Liver (tissue), 9 donors: Measurements from ENCODE around the gene FZD10. TPM values are rescaled to one million over a fixed set of nuclear protein-coding genes. Genes with fewer than 3 reads are reported as not detected.

ENCODE experiments used
- DNase-seq: peaks from one replicate; pipeline ENCODE4 v3.0.0-alpha.2; 2017; ENCODE audit warnings: low spot score
- H3K27ac ChIP-seq, 2 donors: one replicate each; pipeline ENCODE4 v1.7.0; 2013; ENCODE audit warnings: inconsistent platforms in 2 of 2, low read length in 2 of 2, control low read depth in 1 of 2, low read depth in 1 of 2, mild to moderate bottlenecking in 1 of 2
- H3K27me3 ChIP-seq, 4 donors: one replicate each; pipeline versions ENCODE4 v1.6.1 to v1.7.0; 2013; ENCODE audit warnings: low read length in 3 of 4, inconsistent platforms in 1 of 4, mild to moderate bottlenecking in 1 of 4, moderate library complexity in 1 of 4; ENCODE audit not compliant: control insufficient read depth in 4 of 4, insufficient read depth in 4 of 4
- H3K36me3 ChIP-seq, 4 donors: one replicate each; pipeline versions ENCODE4 v1.6.1 to v1.7.0; 2013; ENCODE audit warnings: low read length in 3 of 4, mild to moderate bottlenecking in 3 of 4, low read depth in 1 of 4, moderate library complexity in 1 of 4; ENCODE audit not compliant: control insufficient read depth in 4 of 4, insufficient read depth in 3 of 4
- H3K4me1 ChIP-seq, 4 donors: one replicate each; pipeline versions ENCODE4 v1.6.1 to v1.7.0; 2013; ENCODE audit warnings: low read length in 3 of 4, mild to moderate bottlenecking in 3 of 4, moderate library complexity in 1 of 4; ENCODE audit not compliant: control insufficient read depth in 4 of 4, insufficient read depth in 4 of 4
- H3K4me3 ChIP-seq, 3 donors: one replicate each; pipeline versions ENCODE4 v1.6.1 to v1.7.0; 2013; ENCODE audit warnings: low read length in 3 of 3, control low read depth in 1 of 3, low read depth in 1 of 3, mild to moderate bottlenecking in 1 of 3
- H3K9ac ChIP-seq, 2 donors: one replicate each; pipeline ENCODE4 v1.7.0; 2013; ENCODE audit warnings: low read length in 2 of 2, mild to moderate bottlenecking in 2 of 2, moderate library complexity in 2 of 2, control low read depth in 1 of 2, low read depth in 1 of 2
- H3K9me3 ChIP-seq, 4 donors: one replicate each; pipeline versions ENCODE4 v1.6.1 to v1.7.0; 2013; ENCODE audit warnings: low read length in 3 of 4; ENCODE audit not compliant: control insufficient read depth in 4 of 4
- ATF3 ChIP-seq: IDR thresholded peaks from 2 replicates; pipeline ENCODE4 v1.6.1; 2016; ENCODE audit warnings: antibody characterized with exemption
- CTCF ChIP-seq: fragments of 150-350 bp; IDR thresholded peaks from 2 replicates; pipeline ENCODE4 v1.5.1; 2017; ENCODE audit warnings: improper control_type of control experiment, low read depth, low read length; ENCODE audit not compliant: missing input control
- EGR1 ChIP-seq, 2 donors: IDR thresholded peaks; 2 replicates each; pipeline ENCODE4 v1.6.1; 2016 to 2018; ENCODE audit warnings: antibody characterized with exemption in 2 of 2, low read depth in 2 of 2
- FOXA1 ChIP-seq: IDR thresholded peaks from 2 replicates; pipeline ENCODE4 v1.6.1; 2016; ENCODE audit warnings: antibody characterized with exemption
- FOXA2 ChIP-seq: IDR thresholded peaks from 2 replicates; pipeline ENCODE4 v1.6.1; 2016; ENCODE audit warnings: antibody characterized with exemption
- GABPA ChIP-seq, 2 donors: IDR thresholded peaks in 1 of 2; conservative IDR thresholded peaks in 1 of 2; 2 replicates each; pipeline ENCODE4 v1.6.1; 2016; ENCODE audit warnings: antibody characterized with exemption in 2 of 2, mild to moderate bottlenecking in 1 of 2, moderate library complexity in 1 of 2
- HNF4A ChIP-seq, 2 donors: conservative IDR thresholded peaks; 2 replicates each; pipeline ENCODE4 v1.6.1; 2016; ENCODE audit warnings: antibody characterized with exemption in 2 of 2, mild to moderate bottlenecking in 2 of 2
- HNF4G ChIP-seq: IDR thresholded peaks from 2 replicates; pipeline ENCODE4 v1.6.1; 2016; ENCODE audit warnings: antibody characterized with exemption
- MAX ChIP-seq: IDR thresholded peaks from 2 replicates; pipeline ENCODE4 v1.6.1; 2016; ENCODE audit warnings: antibody characterized with exemption
- NR2F2 ChIP-seq: IDR thresholded peaks from 2 replicates; pipeline ENCODE4 v1.6.1; 2016; ENCODE audit warnings: antibody characterized with exemption
- RAD21 ChIP-seq, 2 donors: IDR thresholded peaks; 2 replicates each; pipeline ENCODE4 v1.6.1; 2016; ENCODE audit warnings: antibody characterized with exemption in 2 of 2, mild to moderate bottlenecking in 2 of 2
- REST ChIP-seq: IDR thresholded peaks from 2 replicates; pipeline ENCODE4 v1.6.1; 2016; ENCODE audit warnings: antibody characterized with exemption, mild to moderate bottlenecking
- RXRA ChIP-seq, 2 donors: IDR thresholded peaks; 2 replicates each; pipeline ENCODE4 v1.6.1; 2017 to 2018; ENCODE audit warnings: antibody characterized with exemption in 2 of 2, mild to moderate bottlenecking in 1 of 2
- SP1 ChIP-seq: IDR thresholded peaks from 2 replicates; pipeline ENCODE4 v1.6.1; 2018; ENCODE audit warnings: antibody characterized with exemption, mild to moderate bottlenecking
- TAF1 ChIP-seq: conservative IDR thresholded peaks from 2 replicates; pipeline ENCODE4 v1.6.1; 2016; ENCODE audit warnings: antibody characterized with exemption, mild to moderate bottlenecking
- YY1 ChIP-seq: IDR thresholded peaks from 2 replicates; pipeline ENCODE4 v1.6.1; 2016; ENCODE audit warnings: antibody characterized with exemption, mild to moderate bottlenecking
- ZBTB33 ChIP-seq: IDR thresholded peaks from 2 replicates; pipeline ENCODE4 v1.6.1; 2016; ENCODE audit warnings: antibody characterized with exemption
- WGBS: extraction: QIAGEN DNeasy Blood & Tissue Kit; methylation state at CpG from one replicate; pipeline ENCODE4 v1.1.7; 2013; 5-methylcytosine and 5-hydroxymethylcytosine counted together
- polyA plus RNA-seq, 2 donors: library from polyadenylated mRNA; stranded (reverse) in 1 of 2; unstranded in 1 of 2; fragments of 200-250 nt in 1 of 2; fragments of >200 nt in 1 of 2; fragmentation: Nextera tagmentation in 1 of 2; extraction: Ambion mirVana in 1 of 2; gene quantifications; one replicate each; pipeline versions ENCODE4 v1.2.1 to v1.2.3, GENCODE V29; 2013 to 2015
- total RNA-seq, 2 donors: library from RNA; depleted of rRNA; stranded (reverse); fragments of >200 nt; gene quantifications; one replicate each; pipeline ENCODE4 v1.2.3, GENCODE V29; 2014
- donor health status: healthy.
- donor health status: healthy.
- donor health status: healthy.
- donor health status: healthy.
- donor health status: healthy.

Gene FZD10
- total and polyA plus RNA-seq, 4 donors, result 0.02 TPM; not detected in 3

- H3K4me1 ChIP-seq, result no peaks in the 10 kb centered on the region
- H3K4me3 ChIP-seq, result no peak overlapping the region
- H3K9ac ChIP-seq, result no peak overlapping the region
- no peak overlapping the region for H3K27ac ChIP-seq
- no peaks in the 10 kb centered on the region for H3K36me3 ChIP-seq
- TF ChIP-seq HNF4A (conservative IDR thresholded peaks at IDR 0.05), result no peak
- no peak for TF ChIP-seq YY1
- TF ChIP-seq SP1, result no peak
- no peak for TF ChIP-seq EGR1 (IDR thresholded peaks at IDR 0.05; ENCODE audit: low read depth in 2 of 2)
- no peak for TF ChIP-seq RAD21 (IDR thresholded peaks at IDR 0.05)
- no peak for TF ChIP-seq FOXA2
- TF ChIP-seq GABPA (IDR thresholded peaks at IDR 0.05 in 1 of 2, conservative IDR thresholded peaks at IDR 0.05 in 1 of 2), result no peak
- TF ChIP-seq NR2F2, result no peak
- no peak for TF ChIP-seq FOXA1
- no peak for TF ChIP-seq RXRA (IDR thresholded peaks at IDR 0.05)
- no peak for TF ChIP-seq HNF4G
- no peak for TF ChIP-seq MAX
- no peak for TF ChIP-seq ATF3
- TF ChIP-seq TAF1, result no peak
- TF ChIP-seq REST, result no peak
- no peak for TF ChIP-seq ZBTB33
- WGBS, result 62% methylated on average over 11 of the region's 11 CpGs
- no peak for DNase-seq
- peaks cover 0 to 2% (median 0%) of the 10 kb centered on the region in 4 donors for H3K27me3 ChIP-seq
- H3K9me3 ChIP-seq, result no peaks in the 10 kb centered on the region
These were observed 40.9 kb upstream of the FZD10 start for GRCh38 chr12:130121226-130122000.

- H3K9ac ChIP-seq, result no peak overlapping the region
- DNase-seq, result no peak
- 59% methylated on average over 4 of the region's 4 CpGs for WGBS
- H3K4me3 ChIP-seq, result no peak overlapping the region
- no peaks in the 10 kb centered on the region for H3K4me1 ChIP-seq
- TF ChIP-seq HNF4G, result no peak
- no peak for TF ChIP-seq CTCF
- TF ChIP-seq GABPA (IDR thresholded peaks at IDR 0.05 in 1 of 2, conservative IDR thresholded peaks at IDR 0.05 in 1 of 2), result no peak
- no peak for TF ChIP-seq SP1
- TF ChIP-seq MAX, result no peak
- TF ChIP-seq NR2F2, result no peak
- H3K27ac ChIP-seq, result no peak overlapping the region
- H3K9me3 ChIP-seq, result no peaks in the 10 kb centered on the region
- H3K27me3 ChIP-seq, result peaks cover 0 to 2% (median 0%) of the 10 kb centered on the region in 4 donors
- H3K36me3 ChIP-seq, result no peaks in the 10 kb centered on the region
These were observed 39.9 kb upstream of the FZD10 start for GRCh38 chr12:130122356-130122755.
